PC-3 (cell line): ENCODE data around the gene AMER3.

Experiments
- EZH2 ChIP-seq: fragments of 300-600 bp; sonication (generic); IDR thresholded peaks from one replicate; pipeline ENCODE4 v1.6.1; 2017; ENCODE audit warnings: antibody characterized with exemption, mild to moderate bottlenecking, low read length; ENCODE audit not compliant: unreplicated experiment
- EZH2phosphoT487 ChIP-seq: fragments of 300-600 bp; sonication (generic); IDR thresholded peaks from 2 replicates; pipeline ENCODE4 v1.6.1; 2018; ENCODE audit warnings: mild to moderate bottlenecking, antibody characterized with exemption, low read length, borderline replicate concordance
- TF ChIP-seq, protein P1 (sequence below): fragments of 300-600 bp; sonication (generic); conservative IDR thresholded peaks from 2 replicates; pipeline ENCODE4 v1.5.1; 2017; ENCODE audit warnings: antibody characterized with exemption, low read depth, mild to moderate bottlenecking, low read length

DNA sequence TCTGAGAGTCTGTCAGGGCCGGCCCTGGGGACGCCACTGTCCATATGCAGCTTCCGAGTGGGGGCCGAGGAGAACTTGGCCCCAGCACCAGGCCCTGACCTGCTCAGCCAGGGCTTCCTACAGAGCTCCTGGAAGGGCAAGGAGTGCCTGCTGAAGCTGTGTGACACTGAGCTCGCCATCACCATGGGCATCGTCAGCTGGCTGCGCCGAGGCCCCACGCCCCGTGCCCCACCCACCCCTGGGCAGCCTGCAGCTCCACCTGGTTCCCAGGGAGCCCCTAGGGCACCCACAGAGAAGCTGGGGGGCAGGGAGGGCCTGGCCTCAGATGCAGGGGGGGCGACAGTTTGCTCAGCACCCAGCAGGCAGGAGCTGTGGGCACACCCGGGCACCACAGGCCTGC lies 8.1 kb downstream of the AMER3 start:
- TF ChIP-seq, protein P1, sequence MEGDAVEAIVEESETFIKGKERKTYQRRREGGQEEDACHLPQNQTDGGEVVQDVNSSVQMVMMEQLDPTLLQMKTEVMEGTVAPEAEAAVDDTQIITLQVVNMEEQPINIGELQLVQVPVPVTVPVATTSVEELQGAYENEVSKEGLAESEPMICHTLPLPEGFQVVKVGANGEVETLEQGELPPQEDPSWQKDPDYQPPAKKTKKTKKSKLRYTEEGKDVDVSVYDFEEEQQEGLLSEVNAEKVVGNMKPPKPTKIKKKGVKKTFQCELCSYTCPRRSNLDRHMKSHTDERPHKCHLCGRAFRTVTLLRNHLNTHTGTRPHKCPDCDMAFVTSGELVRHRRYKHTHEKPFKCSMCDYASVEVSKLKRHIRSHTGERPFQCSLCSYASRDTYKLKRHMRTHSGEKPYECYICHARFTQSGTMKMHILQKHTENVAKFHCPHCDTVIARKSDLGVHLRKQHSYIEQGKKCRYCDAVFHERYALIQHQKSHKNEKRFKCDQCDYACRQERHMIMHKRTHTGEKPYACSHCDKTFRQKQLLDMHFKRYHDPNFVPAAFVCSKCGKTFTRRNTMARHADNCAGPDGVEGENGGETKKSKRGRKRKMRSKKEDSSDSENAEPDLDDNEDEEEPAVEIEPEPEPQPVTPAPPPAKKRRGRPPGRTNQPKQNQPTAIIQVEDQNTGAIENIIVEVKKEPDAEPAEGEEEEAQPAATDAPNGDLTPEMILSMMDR: no peak
- TF ChIP-seq EZH2: no peak
- TF ChIP-seq EZH2phosphoT487: no peak
